Omental fat pad (tissue), 4 donors: ENCODE measurements around the gene RAB20. TPM values are rescaled to one million over a fixed set of nuclear protein-coding genes. Genes with fewer than 3 reads are reported as not detected.

Experiments used
- ATAC-seq: fragments of 150-250 bp; one replicate; pipeline ENCODE4 v1.9.1; 2016; ENCODE audit warnings: mild to moderate bottlenecking, moderate library complexity; ENCODE audit not compliant: low FRiP score
- DNase-seq: peaks from one replicate; pipeline ENCODE4 v3.0.0-alpha.2; 2019; ENCODE audit warnings: low spot score
- CTCF ChIP-seq, 3 donors: fragments of 450-650 bp; IDR thresholded peaks; one replicate each; pipeline ENCODE4 v1.5.1; 2016 to 2017; ENCODE audit warnings: antibody characterized with exemption in 3 of 3, mild to moderate bottlenecking in 3 of 3, moderate library complexity in 2 of 3
- total RNA-seq, 4 donors: library from RNA; depleted of rRNA; stranded (reverse); fragments of >200 nt; gene quantifications; one replicate each; pipeline ENCODE4 v1.1.0, GENCODE V29; 2016

Gene RAB20
- total RNA-seq, 4 donors from 2014 or later = 34.7 to 67.9 (median 49.4) TPM

DNA sequence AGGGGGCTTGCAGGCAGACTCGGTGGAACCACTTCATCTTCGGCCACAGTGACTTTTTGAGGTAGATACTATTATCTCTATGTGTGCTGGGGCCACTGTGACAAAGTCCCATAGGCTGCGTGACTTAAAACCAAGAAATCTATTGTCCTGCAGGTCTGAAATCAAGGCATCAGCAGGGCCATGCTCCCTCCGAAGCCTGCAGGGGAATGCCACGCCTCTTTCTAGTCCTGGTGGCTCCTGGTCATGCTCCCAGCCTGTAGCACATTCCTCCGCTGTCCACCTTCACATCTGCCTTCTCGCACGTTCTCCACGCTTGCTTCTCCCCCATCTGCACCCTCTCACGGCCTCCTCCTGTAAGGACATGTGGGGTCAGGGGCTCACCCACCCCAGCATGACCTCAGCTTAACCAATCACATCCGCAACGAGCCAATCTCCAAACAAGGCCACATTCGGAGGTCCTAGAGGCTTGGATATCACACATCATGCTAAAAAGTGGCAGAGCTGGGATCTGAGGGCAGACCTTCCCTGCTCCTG is 21.0 kb upstream of the RAB20 start:
- ATAC-seq (no peak), DNase-seq (no peak)
- TF ChIP-seq CTCF (IDR thresholded peaks at IDR 0.05) = no peak

DNA sequence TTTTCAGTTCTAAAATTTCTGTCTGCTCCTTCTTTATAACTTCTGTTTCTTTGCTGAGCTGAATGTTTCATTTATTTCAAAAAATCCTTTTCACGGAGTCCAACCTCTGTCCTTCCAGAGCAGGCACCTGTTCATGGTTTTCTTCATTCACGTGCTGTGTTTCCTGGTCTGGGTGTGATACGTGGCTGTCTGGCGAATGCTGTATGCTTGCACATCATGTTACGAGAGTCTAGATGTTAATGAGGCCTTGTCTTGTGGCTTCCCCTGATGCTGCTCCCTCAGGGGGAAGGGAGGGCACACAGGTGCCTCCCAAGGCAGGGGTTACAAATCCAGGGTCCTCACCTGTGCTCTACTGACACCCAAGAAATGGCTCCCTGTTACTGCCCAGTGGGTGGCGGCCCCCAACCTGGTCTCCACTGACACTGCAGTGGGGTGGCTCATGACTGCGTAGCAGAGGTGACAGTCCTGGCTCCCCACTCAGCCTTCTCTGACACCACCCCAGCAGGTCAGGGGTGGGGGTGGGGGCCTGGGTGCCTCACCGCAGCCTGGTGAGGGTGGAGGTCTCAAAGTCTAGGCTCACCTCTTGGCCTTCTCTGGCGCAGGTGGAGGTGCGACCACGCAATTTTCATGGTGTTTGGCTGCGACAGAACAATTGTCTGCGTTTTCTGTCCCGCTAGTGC is 20.1 kb upstream of the RAB20 start:
- no peak for DNase-seq

DNA sequence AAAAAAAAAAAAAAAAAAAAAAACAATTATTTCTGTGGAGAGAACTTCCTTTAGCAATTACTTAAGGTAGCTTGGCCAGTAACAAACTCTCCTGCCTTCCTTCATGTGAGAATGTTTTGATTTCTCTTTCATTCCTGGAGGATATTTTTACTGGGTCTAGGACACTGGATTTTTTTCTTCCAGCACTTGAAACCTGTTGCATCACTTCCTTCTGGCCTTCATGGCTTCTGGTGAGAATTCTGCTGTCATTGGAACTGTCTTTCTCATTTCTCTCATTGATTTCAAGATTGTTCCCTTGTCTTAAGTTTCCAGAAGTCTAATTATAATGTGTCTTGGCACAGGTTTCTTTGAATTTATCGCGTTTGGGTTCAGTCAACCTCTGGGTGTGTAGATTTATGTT is 19.3 kb upstream of the RAB20 start:
- DNase-seq = no peak
- no peak for ATAC-seq
- no peak for TF ChIP-seq CTCF (IDR thresholded peaks at IDR 0.05)

More for the DNA sequence above, 20.1 kb upstream of the RAB20 start:
- no peak for ATAC-seq
- no peak for TF ChIP-seq CTCF (IDR thresholded peaks at IDR 0.05)

DNA sequence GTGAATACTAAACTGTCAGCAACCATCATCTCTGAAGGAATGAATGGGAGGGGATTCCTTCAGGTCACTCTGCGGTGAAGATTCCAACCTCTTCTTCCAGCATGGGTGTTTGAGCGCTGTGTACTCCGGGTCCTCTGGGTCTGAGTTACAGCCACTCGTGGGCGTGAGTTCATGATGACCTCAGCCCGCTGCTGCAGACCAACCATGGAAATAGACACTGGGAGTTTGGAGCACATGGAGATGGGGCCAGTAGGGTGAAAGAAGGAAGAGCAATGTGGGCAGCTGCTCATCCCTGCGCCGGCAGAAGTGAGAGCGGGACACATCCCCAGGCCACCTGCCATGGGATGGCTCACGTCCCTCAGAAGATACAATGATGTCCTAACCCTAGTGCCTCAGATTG is 16.8 kb upstream of the RAB20 start:
- ATAC-seq (no peak), DNase-seq (no peak)
- no peak for TF ChIP-seq CTCF (IDR thresholded peaks at IDR 0.05)

GRCh38 chr13:110576736-110577476 is 15.4 kb upstream of the RAB20 start:
- TF ChIP-seq CTCF (IDR thresholded peaks at IDR 0.05) = no peak
- no peak for DNase-seq
- ATAC-seq = no peak

GRCh38 chr13:110576070-110576394 is 14.5 kb upstream of the RAB20 start:
- no peak for TF ChIP-seq CTCF (IDR thresholded peaks at IDR 0.05)
- DNase-seq (no peak), ATAC-seq (no peak)
